Neural crest cell (in vitro differentiated cells): ENCODE data around the gene MYO10. TPM values are rescaled to one million over a fixed set of nuclear protein-coding genes. Genes with fewer than 3 reads are reported as not detected.
A peak's percentile ranks its signal among the peaks of the same experiment; 100 is the strongest.

Experiments
- DNase-seq: peaks from one replicate; pipeline ENCODE4 v3.0.0; 2021; ENCODE audit warnings: low read depth, mixed read lengths, low spot score
- H3K27ac Mint-ChIP-seq: one replicate; pipeline ENCODE4 v1.8.0; 2021; ENCODE audit warnings: mild to moderate bottlenecking, mixed read lengths; ENCODE audit not compliant: unreplicated experiment
- H3K27me3 Mint-ChIP-seq: 2 replicates; pipeline ENCODE4 v1.8.0; 2021; ENCODE audit warnings: low read depth, mild to moderate bottlenecking, mixed read lengths
- H3K36me3 Mint-ChIP-seq: 2 replicates; pipeline ENCODE4 v1.8.0; 2021; ENCODE audit warnings: low read depth, mild to moderate bottlenecking, mixed read lengths
- H3K4me1 Mint-ChIP-seq: 2 replicates; pipeline ENCODE4 v1.8.0; 2021; ENCODE audit warnings: mixed read lengths
- H3K4me3 Mint-ChIP-seq: one replicate; pipeline ENCODE4 v1.8.0; 2021; ENCODE audit warnings: mild to moderate bottlenecking, mixed read lengths
- H3K9me3 Mint-ChIP-seq: 2 replicates; pipeline ENCODE4 v1.8.0; 2021; ENCODE audit warnings: mixed read lengths
- total RNA-seq: library from RNA; stranded (reverse); gene quantifications from 2 replicates; pipeline ENCODE4 v1.2.1, GENCODE V29; 2021
- TF ChIP-seq, protein P1 (sequence below): fragments of 200-600 bp; sonication (generic); conservative IDR thresholded peaks from 2 replicates; pipeline ENCODE4 v1.5.0; 2021; ENCODE audit warnings: antibody characterized with exemption, mild to moderate bottlenecking

The MYO10 gene
- total RNA-seq, 1 donor from 2014 or later: 94.4 TPM

- TF ChIP-seq, protein P1, sequence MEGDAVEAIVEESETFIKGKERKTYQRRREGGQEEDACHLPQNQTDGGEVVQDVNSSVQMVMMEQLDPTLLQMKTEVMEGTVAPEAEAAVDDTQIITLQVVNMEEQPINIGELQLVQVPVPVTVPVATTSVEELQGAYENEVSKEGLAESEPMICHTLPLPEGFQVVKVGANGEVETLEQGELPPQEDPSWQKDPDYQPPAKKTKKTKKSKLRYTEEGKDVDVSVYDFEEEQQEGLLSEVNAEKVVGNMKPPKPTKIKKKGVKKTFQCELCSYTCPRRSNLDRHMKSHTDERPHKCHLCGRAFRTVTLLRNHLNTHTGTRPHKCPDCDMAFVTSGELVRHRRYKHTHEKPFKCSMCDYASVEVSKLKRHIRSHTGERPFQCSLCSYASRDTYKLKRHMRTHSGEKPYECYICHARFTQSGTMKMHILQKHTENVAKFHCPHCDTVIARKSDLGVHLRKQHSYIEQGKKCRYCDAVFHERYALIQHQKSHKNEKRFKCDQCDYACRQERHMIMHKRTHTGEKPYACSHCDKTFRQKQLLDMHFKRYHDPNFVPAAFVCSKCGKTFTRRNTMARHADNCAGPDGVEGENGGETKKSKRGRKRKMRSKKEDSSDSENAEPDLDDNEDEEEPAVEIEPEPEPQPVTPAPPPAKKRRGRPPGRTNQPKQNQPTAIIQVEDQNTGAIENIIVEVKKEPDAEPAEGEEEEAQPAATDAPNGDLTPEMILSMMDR: no peak
- H3K36me3 Mint-ChIP-seq: peaks cover 1% of the 10 kb centered on the region
- no peaks in the 10 kb centered on the region for H3K27me3 Mint-ChIP-seq
- no peak for DNase-seq
- H3K27ac Mint-ChIP-seq: peak overlapping the region; percentile 63
- H3K4me1 Mint-ChIP-seq: peaks cover 83% of the 10 kb centered on the region
- peak overlapping the region; percentile 47 for H3K4me3 Mint-ChIP-seq
- H3K9me3 Mint-ChIP-seq: no peaks in the 10 kb centered on the region
These were observed 82.6 kb downstream of the MYO10 start for GRCh38 chr5:16853518-16853917.

DNA sequence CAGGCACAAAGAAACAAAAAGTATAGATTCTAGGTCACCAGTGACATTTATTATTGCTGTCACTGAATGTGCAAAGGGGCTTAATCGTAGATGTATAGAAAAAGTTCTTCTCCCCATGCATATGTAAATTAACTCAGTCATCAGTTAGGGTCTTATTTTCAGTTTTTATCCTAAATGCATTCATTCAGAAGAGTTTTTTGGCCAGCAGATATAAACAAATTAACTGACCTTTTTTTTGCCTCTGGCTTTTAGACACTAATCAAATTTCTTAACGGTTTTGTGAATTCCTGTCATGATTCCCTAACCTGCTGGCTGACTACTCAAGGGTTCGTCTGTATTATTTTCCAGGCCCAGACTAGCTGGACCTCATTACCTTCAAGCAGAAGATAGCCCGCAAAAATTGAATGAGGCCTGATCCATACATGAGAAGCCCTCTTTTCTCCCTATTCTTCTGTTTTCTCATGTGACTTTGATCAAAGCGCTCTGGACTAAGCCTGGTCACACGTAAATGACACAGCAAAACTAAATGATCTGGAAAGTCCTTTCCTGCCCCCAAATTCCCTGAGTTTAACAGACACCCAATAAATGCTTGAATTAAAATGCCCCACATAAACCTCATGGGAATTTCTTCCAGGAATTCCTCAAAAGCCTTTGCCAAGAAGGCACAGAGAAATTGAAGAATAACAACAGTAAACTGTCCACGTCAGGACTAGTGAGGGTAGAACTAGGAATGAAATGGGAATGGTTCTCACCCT lies 83.7 kb downstream of the MYO10 start:
- no peaks in the 10 kb centered on the region for H3K9me3 Mint-ChIP-seq
- no peak for DNase-seq
- H3K36me3 Mint-ChIP-seq: peaks cover 3% of the 10 kb centered on the region
- peaks cover 76% of the 10 kb centered on the region for H3K4me1 Mint-ChIP-seq
- H3K4me3 Mint-ChIP-seq: peak overlapping the region; percentile 52
- H3K27ac Mint-ChIP-seq: peak overlapping the region; percentile 16
- TF ChIP-seq, protein P1: no peak
- H3K27me3 Mint-ChIP-seq: no peaks in the 10 kb centered on the region

DNA sequence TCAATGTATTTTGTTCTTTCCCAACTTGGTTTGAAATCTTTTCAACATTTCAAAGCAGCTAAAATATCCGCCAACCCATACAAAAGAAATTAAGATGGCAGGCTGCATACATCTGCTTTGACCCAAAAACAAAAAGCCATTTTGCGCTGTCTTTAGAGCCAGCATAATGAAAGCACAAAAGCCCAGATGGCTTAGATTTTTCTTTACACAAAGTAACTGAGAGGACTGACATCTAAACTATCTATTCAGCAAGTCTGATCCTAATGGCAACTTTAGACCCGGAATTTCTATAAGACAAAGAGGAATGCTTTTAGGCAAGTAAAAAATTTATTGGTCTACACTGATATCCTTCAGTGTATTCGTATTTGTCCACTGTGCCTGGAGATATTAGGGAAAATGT lies 86.3 kb downstream of the MYO10 start:
- peak overlapping the region; percentile 93 for H3K27ac Mint-ChIP-seq

DNA sequence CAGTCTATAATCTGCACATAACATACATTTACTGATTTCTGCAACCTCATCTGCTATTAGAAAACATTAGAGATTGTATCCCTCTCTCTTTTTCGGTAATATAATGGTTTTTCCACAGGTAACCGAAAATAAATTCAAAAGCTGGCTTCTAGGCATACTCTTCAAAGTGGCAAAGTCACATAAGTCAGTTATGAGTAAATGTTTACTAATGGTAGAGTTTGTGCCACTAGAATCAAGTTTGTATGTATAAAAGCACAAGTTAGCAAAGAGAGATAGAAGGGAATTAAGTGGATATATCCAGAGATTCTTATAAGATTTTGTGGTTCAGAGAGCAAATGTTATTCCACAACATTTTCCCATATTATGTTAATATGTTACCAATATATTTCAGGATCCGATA lies 86.9 kb downstream of the MYO10 start:
- peaks cover 3% of the 10 kb centered on the region for H3K36me3 Mint-ChIP-seq
- no peak overlapping the region for H3K4me3 Mint-ChIP-seq
- no peaks in the 10 kb centered on the region for H3K9me3 Mint-ChIP-seq
- peak overlapping the region; percentile 93 for H3K27ac Mint-ChIP-seq
- H3K27me3 Mint-ChIP-seq: no peaks in the 10 kb centered on the region
- TF ChIP-seq, protein P1: no peak
- peaks cover 60% of the 10 kb centered on the region for H3K4me1 Mint-ChIP-seq
- no peak for DNase-seq

More for the DNA sequence above, 86.3 kb downstream of the MYO10 start:
- TF ChIP-seq, protein P1: no peak
- Mint-ChIP-seq H3K9me3 (no peaks in the 10 kb centered on the region), H3K4me3 (peak overlapping the region; percentile 58), H3K36me3 (peaks cover 3% of the 10 kb centered on the region), H3K4me1 (peaks cover 60% of the 10 kb centered on the region), H3K27me3 (no peaks in the 10 kb centered on the region)
- no peak for DNase-seq

- Mint-ChIP-seq H3K36me3 (peaks cover 3% of the 10 kb centered on the region), H3K4me3 (no peak overlapping the region), H3K4me1 (peaks cover 67% of the 10 kb centered on the region), H3K27me3 (no peaks in the 10 kb centered on the region), H3K27ac (no peak overlapping the region), H3K9me3 (no peaks in the 10 kb centered on the region)
- DNase-seq: no peak
- TF ChIP-seq, protein P1: no peak
These were observed 91.1 kb downstream of the MYO10 start for GRCh38 chr5:16844952-16845351.
